HG03135 (cell line): ENCODE data around the gene LMTK3.

Source experiments
- ATAC-seq: cut with Tn5 transposase; IDR thresholded peaks from one replicate; pipeline ENCODE4 v1.9.1; 2021; ENCODE audit warnings: mild to moderate bottlenecking, moderate library complexity; ENCODE audit not compliant: unreplicated experiment

The LMTK3 gene

DNA sequence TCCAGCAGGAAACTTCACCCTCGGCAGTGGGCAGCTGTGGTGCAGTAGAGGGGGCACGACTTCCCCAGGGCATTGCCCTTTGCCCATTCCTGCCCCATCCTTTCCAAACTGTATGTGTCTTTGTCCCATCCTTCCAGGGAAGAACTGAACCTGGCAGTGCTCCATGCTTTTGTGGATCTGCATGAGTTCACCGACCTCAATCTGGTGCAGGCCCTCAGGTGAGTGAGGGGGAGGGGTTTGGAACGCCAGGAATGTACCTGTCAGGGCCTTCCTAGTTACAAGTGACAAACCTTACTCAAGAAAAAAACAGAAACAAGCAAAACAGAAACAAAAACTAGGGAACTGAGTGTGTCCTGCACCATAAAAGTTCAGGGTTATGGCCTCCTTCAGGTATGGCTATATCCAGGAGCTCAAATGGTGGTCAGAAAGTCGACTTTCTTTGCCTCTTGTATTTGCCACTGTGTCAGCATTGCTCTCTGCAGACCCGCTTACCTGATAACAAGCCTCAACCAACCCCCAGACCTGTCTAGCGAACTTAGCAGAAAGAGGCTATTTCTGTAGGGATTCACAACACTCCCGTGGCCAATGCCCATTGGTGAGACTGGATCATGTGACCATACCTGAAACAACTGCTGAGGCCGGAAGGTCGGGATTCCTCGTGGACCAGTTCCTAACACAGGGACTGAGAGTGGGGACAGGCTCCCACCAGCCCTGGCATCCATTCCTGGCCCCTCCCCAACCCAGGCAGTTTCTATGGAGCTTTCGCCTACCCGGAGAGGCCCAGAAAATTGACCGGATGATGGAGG, 38.3 kb downstream of the LMTK3 start:
- ATAC-seq = no peak

GRCh38 chr19:48471836-48472235, 39.8 kb downstream of the LMTK3 start:
- no peak for ATAC-seq

- no peak for ATAC-seq
Measured at GRCh38 chr19:48470856-48471255, 40.8 kb downstream of the LMTK3 start.

DNA sequence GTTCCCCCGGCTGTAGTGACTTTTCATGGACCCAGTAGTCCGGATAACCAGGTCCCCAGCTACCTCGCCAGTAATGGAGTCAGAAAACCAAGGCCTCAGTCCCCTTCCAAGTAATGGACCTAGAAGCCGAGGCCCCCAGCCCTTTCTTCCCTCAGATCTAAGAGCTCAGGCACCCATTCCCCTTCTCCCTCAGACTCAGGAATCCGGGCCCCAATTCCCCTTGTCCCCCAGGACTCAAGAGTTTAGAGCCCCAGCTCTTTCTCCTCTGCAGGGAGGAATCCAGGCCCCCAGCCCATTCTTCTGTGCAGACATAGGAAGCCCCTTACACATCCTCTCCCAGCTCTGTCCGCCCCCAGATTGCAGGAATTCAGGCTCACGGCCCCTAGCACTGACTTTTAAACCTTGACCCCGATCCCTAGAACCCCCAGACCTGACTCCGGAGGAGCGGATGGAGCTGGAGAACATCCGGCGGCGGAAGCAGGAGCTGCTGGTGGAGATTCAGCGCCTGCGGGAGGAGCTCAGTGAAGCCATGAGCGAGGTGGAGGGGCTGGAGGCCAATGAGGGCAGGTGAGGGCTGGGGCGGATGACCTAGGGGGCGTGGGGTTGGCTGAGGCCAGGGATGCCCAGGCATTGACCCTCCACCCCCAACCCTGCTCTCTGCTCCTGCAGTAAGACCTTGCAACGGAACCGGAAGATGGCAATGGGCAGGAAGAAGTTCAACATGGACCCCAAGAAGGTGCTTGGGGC, 41.5 kb downstream of the LMTK3 start:
- ATAC-seq = no peak

DNA sequence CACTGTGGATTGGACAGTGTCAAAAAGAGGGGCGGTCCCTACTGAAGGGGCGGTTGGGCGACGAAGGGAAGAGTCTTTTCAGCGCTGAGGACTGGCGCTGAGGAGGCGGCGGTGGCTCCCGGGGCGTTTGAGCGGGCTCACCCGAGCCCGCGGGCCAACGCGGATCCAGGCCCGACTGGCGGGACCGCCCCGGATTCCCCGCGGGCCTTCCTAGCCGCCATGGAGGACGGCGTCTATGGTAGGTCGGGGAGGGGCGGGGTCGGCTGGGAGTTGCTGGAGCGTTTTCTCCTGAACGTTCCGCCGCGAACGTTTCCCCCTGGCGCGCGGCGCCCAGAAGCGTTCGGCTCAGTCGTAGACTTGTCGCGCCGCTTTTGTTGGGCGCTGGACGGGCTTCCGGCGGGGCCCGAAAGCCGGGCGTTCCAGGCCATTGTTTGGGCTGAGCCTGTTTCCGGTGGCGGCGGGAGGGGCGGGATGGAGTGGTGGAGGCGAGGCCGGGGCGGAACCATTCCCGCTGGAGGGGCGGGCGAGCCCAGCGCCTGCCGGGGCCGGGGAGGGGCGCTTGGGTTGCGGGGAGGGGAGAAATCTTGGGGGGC, 42.2 kb downstream of the LMTK3 start, which contains the start of gene CYTH2:
Gene CYTH2 (plus strand): TSS at position 81 of the 593 bp plus-strand sequence. CDS start 139 bp downstream, at position 220.
- ATAC-seq = peak; percentile 26

GRCh38 chr19:48468772-48469288, 42.8 kb downstream of the LMTK3 start:
- peak; percentile 91 for ATAC-seq

- no peak for ATAC-seq
Measured at GRCh38 chr19:48466561-48467325, 44.9 kb downstream of the LMTK3 start.

- ATAC-seq = no peak
Measured at GRCh38 chr19:48465215-48465614, 46.4 kb downstream of the LMTK3 start.

DNA sequence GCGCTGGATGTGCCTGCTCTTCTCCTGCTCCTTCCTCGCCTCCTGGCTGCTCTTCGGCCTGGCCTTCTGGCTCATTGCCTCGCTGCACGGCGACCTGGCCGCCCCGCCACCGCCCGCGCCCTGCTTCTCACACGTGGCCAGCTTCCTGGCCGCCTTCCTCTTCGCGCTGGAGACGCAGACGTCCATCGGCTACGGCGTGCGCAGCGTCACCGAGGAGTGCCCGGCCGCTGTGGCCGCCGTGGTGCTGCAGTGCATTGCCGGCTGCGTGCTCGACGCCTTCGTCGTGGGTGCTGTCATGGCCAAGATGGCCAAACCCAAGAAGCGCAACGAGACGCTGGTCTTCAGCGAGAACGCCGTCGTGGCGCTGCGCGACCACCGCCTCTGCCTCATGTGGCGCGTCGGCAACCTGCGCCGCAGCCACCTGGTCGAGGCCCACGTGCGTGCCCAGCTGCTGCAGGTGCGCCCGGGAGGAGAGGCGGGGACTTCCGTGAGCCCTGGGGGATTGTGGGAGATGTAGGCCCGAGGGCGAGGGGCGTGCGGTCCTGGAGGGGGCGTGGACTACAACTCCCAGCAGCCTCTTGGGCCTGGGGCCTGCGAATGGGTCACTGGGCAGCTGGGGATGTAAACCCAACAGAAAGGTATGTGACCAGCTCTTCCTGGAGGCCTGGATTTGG, 49.5 kb downstream of the LMTK3 start:
- no peak for ATAC-seq

GRCh38 chr19:48461651-48461981, 50.0 kb downstream of the LMTK3 start:
- no peak for ATAC-seq

DNA sequence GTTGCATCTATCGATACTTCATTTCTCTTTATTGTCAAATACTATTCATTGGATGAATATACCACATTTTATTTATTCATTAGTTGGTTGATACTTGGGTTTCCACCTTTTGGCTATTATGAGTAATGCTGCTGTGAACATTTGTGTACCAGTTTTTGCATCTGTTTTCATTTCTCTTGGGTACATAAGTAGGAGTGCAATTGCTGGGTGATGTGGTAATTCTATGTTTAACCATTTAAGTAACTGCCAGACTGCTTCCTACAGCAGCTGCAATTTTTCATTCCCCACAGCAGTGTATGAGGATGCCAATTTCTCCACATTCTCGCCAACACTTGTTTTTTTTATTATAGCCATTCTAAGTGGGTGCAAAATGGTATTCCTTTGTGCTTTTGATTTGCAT, 53.6 kb downstream of the LMTK3 start:
- ATAC-seq = no peak

DNA sequence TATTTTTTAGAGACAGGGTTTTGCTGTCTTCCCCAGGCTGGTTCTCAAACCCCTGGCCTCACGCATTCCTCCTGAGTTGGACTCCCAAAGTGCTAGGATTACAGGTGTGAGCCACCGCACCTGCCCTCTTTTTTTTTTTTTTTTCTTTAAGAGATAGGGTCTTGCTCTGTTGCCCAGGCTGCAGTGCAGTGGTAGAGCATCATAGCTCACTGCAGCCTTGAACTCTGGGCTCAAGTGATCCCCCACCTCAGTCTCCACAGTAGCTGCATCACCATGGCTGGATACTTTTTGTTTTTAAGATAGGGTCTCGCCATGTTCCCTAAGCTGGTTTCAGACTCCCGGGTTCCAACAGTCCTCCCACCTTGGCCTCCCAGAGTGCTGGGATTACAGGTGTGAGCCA, 54.8 kb downstream of the LMTK3 start:
- no peak for ATAC-seq

- no peak for ATAC-seq
Measured at GRCh38 chr19:48455908-48456562, 55.6 kb downstream of the LMTK3 start.

GRCh38 chr19:48455171-48455907, 56.3 kb downstream of the LMTK3 start, which contains the start of gene KCNJ14:
TSS of gene KCNJ14 (plus strand) at chr19:48455574. CDS start at chr19:48461725, 6,151 bp downstream.
- ATAC-seq = no peak

DNA sequence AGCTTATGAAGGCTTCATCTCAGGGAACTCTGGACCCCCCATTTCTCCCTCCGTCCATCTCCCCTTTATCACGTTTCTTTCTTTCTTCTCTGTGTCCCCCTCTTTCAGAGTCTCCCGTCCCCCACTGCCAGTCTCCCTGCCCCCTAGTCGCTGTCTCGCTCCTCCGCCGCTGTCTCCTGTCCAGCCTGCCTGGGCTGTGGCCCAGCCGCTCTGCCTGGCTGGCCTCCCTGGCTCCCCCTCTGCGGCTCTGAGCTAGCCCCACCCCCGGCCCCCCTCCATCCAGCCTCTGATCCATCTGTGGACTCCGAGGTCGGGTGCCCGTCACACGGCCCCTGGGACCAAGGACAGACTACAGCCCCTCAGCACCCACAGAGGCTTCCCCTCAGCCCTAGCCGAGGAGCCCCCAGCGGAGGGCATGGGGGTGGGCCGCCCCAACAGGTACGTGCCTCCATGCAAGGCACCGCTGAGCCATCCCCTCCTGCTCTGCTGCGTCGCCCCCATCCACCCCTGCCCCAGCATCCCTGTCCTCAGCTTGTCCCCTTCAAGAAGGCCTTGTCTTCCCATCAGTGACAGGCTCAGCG, 57.4 kb downstream of the LMTK3 start:
- no peak for ATAC-seq

GRCh38 chr19:48452289-48453190, 59.1 kb downstream of the LMTK3 start:
- no peak for ATAC-seq

DNA sequence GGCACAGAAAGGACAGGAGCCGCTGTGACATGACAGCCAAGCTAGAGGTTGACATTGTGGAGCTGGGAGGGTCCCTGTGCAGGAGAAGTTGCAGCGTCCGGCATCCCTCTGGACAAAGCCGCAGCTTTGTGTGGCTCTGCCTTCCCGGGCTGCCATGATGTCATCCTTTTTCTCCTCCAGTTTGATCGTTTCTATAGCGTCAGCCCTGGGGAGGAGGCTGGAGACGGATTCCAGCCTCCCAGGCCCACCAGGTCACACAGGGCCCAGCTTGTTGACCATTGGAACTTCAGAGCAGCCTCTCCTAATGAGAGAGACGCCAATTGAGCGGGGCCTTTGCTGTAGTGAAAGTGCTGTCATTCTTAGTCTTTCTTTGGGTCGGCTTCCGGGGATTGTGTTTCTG, 60.0 kb downstream of the LMTK3 start:
- no peak for ATAC-seq

- no peak for ATAC-seq
Measured at GRCh38 chr19:48450863-48451262, 60.8 kb downstream of the LMTK3 start.
